GM20431 (cell line): Measurements from ENCODE around the gene PACS2.

Source experiments
- in situ Hi-C: fragments of 300-500 bp; cut with MseI, MboI; formaldehyde crosslinking; loops from one replicate; pipeline ENCODE4 v1.15.0; 2020; ENCODE audit warnings: low sequenced_read_pairs; ENCODE audit not compliant: unreplicated experiment

Gene PACS2

DNA sequence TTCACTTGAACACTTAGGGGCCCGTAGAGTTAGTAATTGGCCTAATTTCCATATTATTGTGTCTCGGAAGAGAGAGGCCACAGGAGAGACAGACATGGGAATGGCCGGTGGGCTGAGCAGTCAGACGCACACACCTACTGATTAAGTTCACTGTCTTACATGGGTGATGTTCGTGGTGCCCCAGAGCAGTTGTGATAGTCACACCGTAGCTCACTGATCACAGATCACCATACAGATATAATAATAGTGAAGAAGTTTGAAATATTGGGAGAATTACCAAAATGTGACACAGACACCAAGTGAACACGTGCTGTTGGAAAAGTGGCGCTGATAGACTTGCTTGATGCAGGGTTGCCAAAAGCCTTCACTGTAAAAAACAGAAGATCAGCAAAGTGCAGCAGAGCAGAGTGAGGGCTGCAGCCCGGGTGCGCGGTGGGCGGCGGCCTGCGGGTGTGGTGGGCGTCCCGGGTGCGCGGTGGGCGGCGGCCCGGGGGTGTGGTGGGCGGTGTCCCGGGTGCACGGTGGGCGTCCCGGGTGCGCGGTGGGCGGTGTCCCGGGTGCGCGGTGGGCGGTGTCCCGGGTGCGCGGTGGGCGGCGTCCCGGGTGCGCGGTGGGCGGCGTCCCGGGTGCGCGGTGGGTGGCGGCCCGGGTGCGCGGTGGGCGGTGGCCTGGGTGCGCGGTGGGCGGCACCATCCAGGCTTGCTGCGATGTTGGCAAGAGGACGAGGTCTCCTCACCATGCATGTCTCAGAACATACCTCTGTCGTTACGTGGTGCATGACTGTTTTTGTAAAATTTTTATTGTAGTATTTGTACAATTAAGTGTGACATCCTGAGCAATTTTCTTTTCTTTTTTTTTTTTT lies 49.5 kb downstream of the PACS2 start:
- in situ Hi-C loops: no loop called here

DNA sequence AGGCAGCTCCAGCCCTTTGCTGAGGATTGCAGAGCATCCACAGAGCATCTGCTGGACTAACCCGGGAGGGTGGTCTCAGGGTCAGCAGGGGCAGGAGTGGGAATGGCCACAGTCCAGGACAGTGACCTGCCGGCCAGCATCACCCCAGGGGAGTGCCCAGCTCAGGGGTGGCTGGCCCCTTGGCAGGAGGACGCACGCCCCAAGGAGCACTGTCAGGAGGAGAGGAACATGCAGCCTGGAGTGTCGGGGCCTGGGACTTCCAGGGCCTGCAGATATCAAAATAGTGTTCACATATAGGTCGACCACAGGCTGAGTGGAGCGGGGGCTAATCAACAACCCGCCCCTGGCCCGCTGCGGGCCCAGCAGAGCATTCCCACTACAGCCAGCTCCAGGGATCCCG lies 50.6 kb downstream of the PACS2 start:
- in situ Hi-C loops: no loop called here

DNA sequence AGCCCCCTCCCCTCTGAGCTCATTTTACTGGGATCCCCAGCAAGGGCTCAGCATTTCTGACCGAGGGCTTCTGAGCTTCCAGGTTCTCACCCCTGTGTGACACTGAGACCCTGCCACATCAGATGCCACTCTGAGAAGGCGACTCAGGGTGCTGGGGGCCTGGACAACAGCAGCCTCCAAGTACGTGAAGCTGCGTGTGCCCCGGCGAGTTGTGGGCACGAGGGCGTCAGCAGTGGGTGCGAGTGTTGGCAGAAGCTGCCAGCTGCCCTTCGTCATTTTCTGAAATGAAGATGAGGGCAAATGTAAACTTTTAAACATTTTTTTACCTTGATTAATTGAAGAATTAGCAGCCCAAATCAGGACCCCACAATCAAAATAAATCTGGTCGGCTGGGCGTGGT lies 51.1 kb downstream of the PACS2 start:
- in situ Hi-C loops: no loop called here

DNA sequence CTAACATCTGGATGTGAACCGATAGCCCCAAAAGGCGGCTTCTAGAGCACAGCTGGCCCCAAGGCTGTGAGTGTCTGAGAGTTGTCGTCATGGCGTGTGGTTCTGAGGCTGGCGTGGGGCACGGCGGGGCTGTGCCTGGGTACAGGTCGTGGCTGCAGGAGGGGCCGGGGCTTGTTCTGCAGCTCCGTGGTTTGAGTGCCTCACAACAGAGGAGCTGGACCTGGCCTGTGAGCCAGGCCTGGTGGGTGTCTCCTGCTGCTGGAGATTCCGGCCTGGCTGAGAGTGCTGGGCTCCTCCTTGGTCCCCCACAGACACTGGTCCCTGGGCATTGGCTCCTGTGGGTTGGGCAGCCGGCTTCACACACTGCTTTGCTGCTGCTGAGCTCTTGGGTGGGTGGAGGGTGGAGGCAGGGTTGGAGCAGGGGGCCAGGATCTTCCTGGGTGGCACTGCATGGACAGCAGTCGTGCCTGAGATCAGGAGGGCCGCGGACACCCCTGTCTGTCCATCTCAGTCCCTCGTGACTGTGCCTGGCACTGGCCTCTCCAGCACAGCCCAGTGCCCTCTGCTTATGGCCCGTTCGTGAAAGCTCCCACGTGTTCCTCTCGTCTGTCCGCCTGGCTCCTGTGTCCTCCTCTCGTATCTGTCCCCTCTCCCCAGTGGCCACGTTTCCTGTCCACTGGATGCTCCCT lies 52.0 kb downstream of the PACS2 start:
- in situ Hi-C loops: no loop called here

DNA sequence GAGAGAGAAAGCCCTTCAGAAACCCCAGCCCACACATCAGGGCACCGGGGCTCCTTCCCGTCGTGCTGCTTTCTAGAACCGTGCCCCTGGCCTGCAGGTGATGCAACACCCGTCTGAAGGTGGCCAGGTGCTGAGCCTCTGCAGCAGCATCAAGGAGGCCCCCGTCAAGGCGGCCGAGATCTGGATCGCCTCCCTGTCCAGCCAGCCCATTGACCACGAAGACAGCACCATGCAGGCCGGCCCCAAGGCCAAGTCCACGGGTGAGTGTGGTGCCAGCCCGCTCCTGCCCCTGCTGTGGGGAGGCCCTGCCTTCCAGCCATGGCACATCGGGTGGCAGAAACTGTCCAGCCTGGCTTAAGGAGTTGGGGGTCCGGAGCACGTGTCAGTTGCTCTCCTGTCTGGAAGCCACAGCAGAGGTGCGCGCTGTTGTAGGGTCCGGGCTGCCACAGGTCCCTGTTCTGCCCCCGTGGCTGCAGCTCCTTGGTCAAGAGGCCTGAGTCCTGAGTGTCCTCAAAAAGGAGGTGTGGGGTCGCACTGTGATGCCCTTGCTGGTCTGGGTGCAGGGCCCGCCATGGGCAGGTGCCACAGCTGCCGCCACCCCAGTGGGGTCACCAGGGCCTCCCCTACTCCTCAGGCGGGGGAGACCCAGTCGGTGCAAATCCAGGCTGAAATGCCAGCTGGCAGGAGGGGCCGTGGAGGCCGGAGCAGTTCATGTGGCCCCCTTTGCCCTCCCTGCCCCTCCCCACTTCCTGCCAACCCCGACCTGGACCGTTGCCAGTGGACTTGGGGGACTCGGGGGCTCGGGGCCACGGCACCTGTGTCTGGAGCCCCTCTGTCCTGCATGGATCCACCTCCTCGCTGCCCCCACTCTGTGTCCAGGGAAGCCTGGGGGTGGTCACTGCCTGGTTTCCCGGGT lies 52.8 kb downstream of the PACS2 start:
- in situ Hi-C loops: no loop called here

DNA sequence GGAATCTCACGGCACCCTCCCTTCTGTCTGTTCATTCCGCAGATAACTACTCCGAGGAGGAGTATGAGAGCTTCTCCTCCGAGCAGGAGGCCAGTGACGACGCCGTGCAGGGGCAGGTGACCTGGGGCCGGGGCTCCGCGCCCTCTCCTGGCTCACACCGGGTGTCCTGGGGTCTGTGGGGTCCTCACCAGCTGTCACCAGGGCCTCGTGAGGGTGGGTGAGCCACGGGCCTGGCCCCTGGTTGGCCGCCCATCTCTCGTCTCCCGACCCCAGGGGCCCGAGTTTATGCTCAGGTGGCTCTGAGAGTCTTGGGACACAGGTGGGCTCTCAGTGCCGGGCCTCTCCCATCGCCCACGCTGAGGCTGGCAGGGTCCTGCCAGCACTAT lies 53.5 kb downstream of the PACS2 start:
- in situ Hi-C loops: no loop called here

DNA sequence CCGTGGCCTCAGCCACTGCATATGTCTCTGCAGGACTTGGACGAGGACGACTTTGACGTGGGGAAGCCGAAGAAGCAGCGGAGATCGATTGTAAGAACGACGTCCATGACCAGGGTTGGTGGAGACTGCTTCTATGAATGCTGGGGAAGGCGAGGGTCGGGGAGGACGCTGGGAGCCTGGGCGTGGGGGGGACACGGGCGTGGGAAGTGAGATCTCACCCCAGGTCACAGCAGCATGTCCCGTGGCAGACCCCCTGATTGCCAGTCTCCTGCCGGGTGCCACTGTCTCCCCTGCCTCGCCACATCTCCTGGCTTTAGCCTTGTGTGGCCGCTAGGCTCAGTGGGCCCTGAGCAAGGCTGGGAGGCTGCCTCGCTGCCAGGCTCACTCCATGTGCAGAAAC lies 53.9 kb downstream of the PACS2 start:
- in situ Hi-C loops: no loop called here

DNA sequence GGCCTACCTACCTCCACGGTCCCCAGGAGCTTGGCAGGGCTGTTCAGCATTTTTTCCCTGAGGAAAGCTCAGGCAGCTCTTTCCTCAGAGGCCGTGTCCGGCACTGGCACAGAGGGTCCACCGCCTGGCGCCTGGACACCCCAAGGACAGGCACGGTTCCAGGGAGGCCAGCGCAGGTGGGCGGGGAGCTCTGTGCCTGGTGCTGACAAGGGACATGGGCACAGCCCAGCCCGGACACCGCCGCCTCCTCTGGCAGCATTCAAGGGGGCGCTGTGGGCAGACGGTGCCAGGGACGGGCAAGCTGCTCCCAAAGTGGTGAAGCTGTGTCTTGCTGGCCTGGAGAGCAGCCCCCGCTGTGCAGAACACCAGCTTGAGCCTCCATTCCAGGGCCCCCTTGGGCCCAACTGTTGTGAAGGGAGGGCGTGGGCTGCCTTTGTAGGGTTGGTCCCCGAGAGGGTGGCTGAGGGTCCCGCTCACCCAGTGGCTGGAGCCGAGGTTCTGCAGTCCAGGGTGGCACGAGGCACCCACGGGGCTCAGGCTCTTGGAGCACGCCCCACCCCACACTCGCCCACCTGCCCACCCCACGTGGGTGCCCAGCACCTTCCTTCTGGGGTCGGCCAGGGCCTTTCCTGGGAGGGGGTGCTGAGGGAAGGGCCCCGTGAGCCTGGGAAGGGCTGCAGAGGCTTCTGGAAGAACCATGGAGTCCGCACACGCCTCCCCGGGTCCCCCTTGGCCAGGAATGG lies 54.5 kb downstream of the PACS2 start:
- in situ Hi-C loops: no loop called here

DNA sequence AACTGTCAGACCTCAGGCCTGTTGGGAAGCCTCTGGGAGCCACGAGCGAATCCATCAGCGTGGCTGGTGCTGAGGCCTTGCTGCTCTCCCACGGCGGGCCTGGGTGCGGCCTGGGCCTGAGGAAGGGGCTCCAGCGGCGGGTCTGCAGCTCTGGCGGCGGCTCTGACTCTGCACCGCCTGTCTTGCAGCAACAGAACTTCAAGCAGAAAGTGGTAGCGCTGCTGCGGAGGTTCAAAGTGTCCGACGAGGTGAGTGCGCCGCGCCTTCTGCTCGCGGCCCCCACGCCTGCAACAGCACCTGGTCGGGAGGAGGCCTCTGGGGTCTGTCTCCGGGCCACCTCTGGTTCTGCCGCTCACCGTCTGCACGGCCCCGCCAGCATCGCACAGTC lies 55.1 kb downstream of the PACS2 start:
- in situ Hi-C loops: loop anchor here (10.0 kb wide), 1 partner anchor 145 kb away; no protein-coding TSS in a partner anchor

DNA sequence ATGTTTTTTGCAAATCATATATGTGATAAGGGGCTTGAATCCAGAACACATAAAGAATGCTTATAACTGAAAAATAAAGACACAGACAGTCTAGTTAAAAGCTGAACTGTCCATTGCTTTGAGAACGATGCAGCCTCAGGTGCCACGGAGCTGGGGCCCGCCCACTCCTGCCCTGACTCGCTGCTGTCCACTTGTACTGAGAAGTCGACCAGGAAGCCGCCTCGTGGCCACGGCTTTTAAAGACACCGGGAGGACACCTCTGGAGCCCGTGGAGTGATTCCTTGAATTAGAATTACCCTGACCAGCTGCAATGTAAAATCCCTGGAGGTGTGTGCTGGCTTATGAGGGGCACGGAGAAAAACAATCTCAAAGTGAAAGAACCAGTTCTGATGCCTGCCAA lies 59.8 kb downstream of the PACS2 start:
- in situ Hi-C loops: loop anchor here (10.0 kb wide), 1 partner anchor 140 kb away; no protein-coding TSS in a partner anchor

DNA sequence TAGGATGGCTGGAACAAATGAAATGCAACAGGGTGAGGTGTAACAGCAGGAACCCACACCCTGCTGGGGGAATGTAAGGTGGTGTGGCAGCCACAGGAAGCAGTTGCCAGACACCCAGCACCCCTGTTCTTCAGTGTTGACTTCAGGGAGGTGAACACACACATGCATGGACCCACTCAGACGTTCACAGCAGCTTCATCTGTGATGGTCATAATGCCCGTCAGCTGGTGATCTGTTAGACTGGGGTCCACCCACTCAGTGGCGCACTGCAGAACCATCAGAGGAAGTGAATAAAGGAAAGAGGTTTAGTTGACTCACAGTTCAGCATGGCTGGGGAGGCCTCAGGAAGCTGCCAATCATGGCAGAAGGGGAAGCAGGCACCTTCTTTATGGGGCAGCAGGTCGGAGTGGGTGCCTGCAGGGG lies 61.1 kb downstream of the PACS2 start:
- in situ Hi-C loops: loop anchor here (10.0 kb wide), 1 partner anchor 139 kb away; no protein-coding TSS in a partner anchor

DNA sequence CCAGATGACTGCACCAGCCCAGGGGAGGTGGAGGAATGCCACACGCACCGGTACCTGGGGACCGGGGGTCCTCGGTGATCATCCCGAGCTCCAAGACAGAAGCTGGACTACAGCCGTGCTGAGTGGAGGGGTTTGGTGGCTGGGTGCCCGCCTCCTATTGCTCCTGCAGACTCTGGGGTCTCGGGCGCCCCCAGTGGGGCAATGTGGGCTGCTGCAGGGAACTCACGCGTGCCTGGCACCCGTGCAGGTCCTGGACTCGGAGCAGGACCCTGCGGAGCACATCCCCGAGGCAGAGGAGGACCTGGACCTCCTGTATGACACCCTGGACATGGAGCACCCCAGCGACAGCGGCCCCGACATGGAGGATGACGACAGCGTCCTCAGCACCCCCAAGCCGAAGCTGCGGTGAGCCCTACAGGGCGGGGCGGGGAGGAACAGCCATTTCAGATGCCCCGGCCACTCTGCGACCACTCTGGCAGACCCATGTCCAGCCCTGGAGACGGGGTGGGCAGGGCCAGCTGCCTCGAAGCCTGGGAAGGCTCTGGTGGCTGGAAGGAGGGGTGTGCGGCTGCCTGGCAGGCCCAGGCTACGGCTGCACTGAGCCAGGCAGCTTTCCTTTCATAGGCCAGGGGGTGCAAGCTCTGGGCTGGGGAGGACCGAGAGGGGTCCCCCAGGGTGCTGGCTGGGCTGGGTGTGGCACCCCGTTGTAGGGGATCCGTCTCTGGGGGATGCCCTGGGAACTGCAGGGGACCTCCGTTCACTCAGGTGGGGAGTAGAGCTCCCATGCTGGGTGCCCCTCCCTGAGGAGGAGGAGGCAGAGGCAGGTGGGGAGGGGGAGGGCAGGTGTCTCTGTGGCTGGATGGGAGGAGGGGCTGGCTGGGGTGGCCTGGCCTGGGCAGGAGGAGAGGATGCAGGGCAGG lies 62.2 kb downstream of the PACS2 start:
- in situ Hi-C loops: loop anchor here (10.0 kb wide), 1 partner anchor 138 kb away; no protein-coding TSS in a partner anchor

DNA sequence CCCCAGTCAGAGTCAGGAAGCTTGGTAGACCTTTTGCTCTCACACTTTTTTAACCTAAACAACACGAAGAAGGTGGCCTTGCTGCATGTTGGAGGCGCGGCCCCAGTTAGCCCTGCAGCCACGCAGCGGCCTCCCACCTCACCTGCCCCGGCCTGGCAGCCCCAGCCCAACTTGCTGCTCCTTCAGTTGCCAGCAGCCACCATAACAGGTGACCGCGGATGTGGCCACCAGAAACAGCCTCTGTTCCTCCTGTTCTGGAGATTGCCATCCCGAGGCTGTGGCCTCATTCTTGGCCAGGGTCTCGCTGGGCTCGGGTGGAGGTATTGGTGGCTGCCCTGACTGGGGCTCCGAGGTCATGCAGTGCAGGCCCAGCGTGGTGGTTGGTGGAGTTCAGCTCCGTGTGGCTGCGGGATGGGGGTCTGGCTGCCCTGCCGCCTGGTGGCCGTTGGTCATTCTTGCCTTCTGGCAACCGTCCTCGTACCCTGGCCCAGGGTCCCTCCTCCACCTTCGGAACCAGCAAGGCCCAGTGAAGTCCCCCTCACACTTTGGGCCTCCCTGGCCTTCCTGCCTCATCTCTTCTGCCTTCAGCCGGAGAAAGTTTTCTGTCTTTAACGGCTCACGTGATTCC lies 63.1 kb downstream of the PACS2 start:
- in situ Hi-C loops: loop anchor here (10.0 kb wide), 1 partner anchor 137 kb away; no protein-coding TSS in a partner anchor

DNA sequence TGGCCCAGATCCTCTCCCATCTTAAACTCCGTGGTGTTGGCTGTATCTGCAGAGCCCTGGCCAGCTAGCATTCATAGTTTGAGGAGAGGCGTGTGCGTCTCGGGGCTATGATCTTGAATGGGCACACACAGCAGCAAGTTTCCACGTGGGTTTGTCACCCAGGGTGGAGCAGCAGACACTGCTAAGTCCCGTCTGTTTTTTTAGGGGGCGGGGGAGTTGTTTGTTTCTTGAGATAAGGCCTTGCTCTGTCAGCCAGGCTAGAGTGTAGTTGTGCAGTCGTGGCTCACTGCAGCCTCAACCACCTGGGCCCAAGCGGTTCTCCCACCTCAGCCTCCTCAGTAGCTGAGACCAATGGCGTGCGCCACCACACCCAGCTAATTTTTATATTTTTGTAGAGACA lies 63.7 kb downstream of the PACS2 start:
- in situ Hi-C loops: loop anchor here (10.0 kb wide), 1 partner anchor 137 kb away; no protein-coding TSS in a partner anchor

DNA sequence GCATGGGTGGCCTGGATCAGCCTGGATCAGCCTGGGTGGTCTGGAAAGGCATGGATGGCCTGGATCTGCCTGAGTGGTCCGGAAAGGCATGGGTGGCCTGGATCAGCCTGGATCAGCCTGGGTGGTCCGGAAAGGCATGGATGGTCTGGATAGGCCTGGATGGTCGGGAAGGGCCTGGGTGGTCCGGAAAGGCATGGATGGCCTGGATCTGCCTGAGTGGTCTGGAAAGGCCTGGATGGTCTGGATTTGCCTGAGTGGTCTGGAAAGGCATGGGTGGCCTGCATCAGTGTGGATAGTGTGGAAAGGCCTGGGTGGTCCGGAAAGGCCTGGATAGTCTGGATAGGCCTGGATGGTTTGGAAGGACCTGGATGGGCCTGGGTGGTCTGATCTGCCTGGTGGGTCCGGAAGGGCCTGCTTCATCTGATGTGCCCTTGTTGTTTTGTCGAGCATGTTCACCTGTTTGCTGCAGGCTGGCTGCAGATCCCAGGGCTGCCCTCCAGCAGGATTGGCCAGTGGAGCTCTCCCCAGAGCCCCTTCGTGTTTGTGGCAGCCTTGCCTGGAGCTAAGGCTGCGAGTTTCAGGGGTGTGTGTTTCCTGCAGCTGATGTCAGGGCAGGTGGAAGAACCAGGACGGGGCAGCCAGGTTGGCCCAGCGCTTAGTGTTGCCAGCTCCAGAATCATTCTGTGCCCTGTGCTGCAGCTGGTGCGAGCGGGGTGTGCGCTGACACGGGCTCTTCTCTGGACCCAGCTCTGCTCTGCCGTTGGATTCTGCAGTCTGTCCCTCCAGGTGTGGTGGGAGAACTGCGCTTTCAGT lies 64.5 kb downstream of the PACS2 start:
- in situ Hi-C loops: loop anchor here (10.0 kb wide), 1 partner anchor 136 kb away; no protein-coding TSS in a partner anchor

DNA sequence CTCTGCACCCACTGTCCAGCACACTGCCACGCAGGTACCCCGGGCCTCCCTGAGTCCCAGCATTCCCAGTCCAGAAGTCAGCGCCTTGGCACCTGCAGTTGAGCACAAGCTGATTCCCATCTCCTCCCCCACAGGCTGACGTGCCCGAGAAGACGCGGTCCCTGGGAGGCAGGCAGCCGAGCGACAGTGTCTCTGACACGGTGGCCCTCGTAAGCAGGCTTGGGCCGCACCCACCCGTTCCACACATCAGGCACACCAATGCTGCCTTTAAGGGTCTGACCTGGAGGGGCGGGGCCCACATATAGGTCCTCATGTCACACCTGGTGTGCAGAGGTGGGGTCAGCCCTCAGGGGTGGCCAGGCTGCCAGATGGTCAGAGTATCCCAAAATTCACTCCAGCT lies 65.4 kb downstream of the PACS2 start:
- in situ Hi-C loops: loop anchor here (10.0 kb wide), 1 partner anchor 135 kb away; no protein-coding TSS in a partner anchor

DNA sequence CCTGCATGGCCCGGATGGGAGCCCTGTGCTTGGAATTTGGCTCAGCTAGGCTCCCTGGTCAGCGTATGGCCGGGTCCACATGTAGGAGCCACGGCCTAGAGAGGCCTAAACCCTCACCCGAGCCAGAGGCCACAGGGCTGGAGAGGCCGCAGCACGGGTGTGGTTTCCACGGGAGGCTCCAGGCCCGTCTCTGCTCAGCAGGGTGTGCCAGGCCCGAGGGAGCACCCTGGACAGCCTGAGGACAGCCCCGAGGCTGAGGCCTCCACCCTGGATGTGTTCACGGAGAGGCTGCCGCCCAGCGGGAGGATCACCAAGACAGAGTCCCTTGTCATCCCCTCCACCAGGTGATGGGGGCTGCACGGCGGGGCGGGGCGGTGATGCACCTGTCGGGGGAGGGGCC lies 66.2 kb downstream of the PACS2 start:
- in situ Hi-C loops: no loop called here
